Adrenal gland (tissue), 5 donors: Measurements from ENCODE around the gene FOXJ2.

Experiments used
- POLR2A ChIP-seq, 2 donors: fragments of 450-650 bp; IDR thresholded peaks; one replicate each; pipeline ENCODE4 v1.6.1; 2017; ENCODE audit warnings: antibody characterized with exemption in 2 of 2, mild to moderate bottlenecking in 2 of 2, moderate library complexity in 1 of 2
- TF ChIP-seq, protein P1 (sequence below), 6 experiments: fragments of 450-650 bp in 4 of 6; fragments of 200-600 bp in 2 of 6; sonication (generic) in 1 of 6; IDR thresholded peaks; 1 replicate in 5 of 6; 2 replicates in 1 of 6; pipeline versions ENCODE4 v1.5.1 to v1.8.0; 2016 to 2021; ENCODE audit warnings: antibody characterized with exemption in 6 of 6, mild to moderate bottlenecking in 2 of 6, moderate library complexity in 1 of 6
- donor health status: DM: no; HTN: no; CAD: no.

- TF ChIP-seq, protein P1, sequence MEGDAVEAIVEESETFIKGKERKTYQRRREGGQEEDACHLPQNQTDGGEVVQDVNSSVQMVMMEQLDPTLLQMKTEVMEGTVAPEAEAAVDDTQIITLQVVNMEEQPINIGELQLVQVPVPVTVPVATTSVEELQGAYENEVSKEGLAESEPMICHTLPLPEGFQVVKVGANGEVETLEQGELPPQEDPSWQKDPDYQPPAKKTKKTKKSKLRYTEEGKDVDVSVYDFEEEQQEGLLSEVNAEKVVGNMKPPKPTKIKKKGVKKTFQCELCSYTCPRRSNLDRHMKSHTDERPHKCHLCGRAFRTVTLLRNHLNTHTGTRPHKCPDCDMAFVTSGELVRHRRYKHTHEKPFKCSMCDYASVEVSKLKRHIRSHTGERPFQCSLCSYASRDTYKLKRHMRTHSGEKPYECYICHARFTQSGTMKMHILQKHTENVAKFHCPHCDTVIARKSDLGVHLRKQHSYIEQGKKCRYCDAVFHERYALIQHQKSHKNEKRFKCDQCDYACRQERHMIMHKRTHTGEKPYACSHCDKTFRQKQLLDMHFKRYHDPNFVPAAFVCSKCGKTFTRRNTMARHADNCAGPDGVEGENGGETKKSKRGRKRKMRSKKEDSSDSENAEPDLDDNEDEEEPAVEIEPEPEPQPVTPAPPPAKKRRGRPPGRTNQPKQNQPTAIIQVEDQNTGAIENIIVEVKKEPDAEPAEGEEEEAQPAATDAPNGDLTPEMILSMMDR (IDR thresholded peaks at IDR 0.05) = no peak
- TF ChIP-seq POLR2A (IDR thresholded peaks at IDR 0.05) = no peak
Measured at GRCh38 chr12:8058506-8058905, 26.0 kb downstream of the FOXJ2 start.
